Trophoblast cell (in vitro differentiated cells and primary cell): ENCODE results near the gene PPP2R2C.

ENCODE experiments used
- DNase-seq, 2 donors: peaks; one replicate each; pipeline ENCODE4 v3.0.0-alpha.2; 2016
- H2AFZ ChIP-seq: 2 replicates; pipeline ENCODE4 v1.6.1; 2013; ENCODE audit warnings: low read length, moderate library complexity, mild to moderate bottlenecking; ENCODE audit not compliant: insufficient read depth, poor library complexity
- H2AK5ac ChIP-seq: 2 replicates; pipeline ENCODE4 v1.6.1; 2013; ENCODE audit warnings: mild to moderate bottlenecking, low read length
- H2BK120ac ChIP-seq: 2 replicates; pipeline ENCODE4 v1.6.1; 2013; ENCODE audit warnings: low read length, mild to moderate bottlenecking, moderate library complexity; ENCODE audit not compliant: insufficient read depth, poor library complexity
- H2BK12ac ChIP-seq: 2 replicates; pipeline ENCODE4 v1.6.1; 2013; ENCODE audit warnings: mild to moderate bottlenecking, low read length, moderate library complexity
- H2BK5ac ChIP-seq: 2 replicates; pipeline ENCODE4 v1.6.1; 2013; ENCODE audit warnings: low read length, low read depth, moderate library complexity, mild to moderate bottlenecking; ENCODE audit not compliant: poor library complexity
- H3K14ac ChIP-seq: 2 replicates; pipeline ENCODE4 v1.6.1; 2013; ENCODE audit warnings: mild to moderate bottlenecking, low read length
- H3K18ac ChIP-seq: 2 replicates; pipeline ENCODE4 v1.6.1; 2013; ENCODE audit warnings: mild to moderate bottlenecking, low read length
- H3K23ac ChIP-seq: 2 replicates; pipeline ENCODE4 v1.6.1; 2013; ENCODE audit warnings: low read length
- H3K27ac ChIP-seq: 2 replicates; pipeline ENCODE4 v1.5.1; 2013; ENCODE audit warnings: low read depth, mild to moderate bottlenecking, inconsistent platforms, low read length, moderate library complexity
- H3K27me3 ChIP-seq: 2 replicates; pipeline ENCODE4 v1.6.1; 2013; ENCODE audit warnings: inconsistent platforms, mild to moderate bottlenecking, low read length, moderate library complexity; ENCODE audit not compliant: insufficient read depth
- H3K36me3 ChIP-seq, 2 experiments: 1 replicate in 1 of 2; 2 replicates in 1 of 2; pipeline ENCODE4 v1.6.1; 2013; ENCODE audit warnings: low read length in 2 of 2, mild to moderate bottlenecking in 2 of 2, moderate library complexity in 1 of 2; ENCODE audit not compliant: insufficient read depth in 2 of 2, control insufficient read depth in 1 of 2
- H3K4ac ChIP-seq: 2 replicates; pipeline ENCODE4 v1.6.1; 2013; ENCODE audit warnings: low read depth, mild to moderate bottlenecking, low read length, moderate library complexity
- H3K4me1 ChIP-seq, 2 experiments: 1 replicate in 1 of 2; 2 replicates in 1 of 2; pipeline ENCODE4 v1.6.1; 2013; ENCODE audit warnings: low read length in 2 of 2, mild to moderate bottlenecking in 2 of 2, moderate library complexity in 1 of 2; ENCODE audit not compliant: insufficient read depth in 2 of 2, control insufficient read depth in 1 of 2
- H3K4me2 ChIP-seq: 2 replicates; pipeline ENCODE4 v1.6.1; 2013; ENCODE audit warnings: inconsistent platforms, mild to moderate bottlenecking, low read length, moderate library complexity
- H3K4me3 ChIP-seq: 2 replicates; pipeline ENCODE4 v1.5.1; 2013; ENCODE audit warnings: mild to moderate bottlenecking, low read depth, low read length, inconsistent platforms
- H3K79me1 ChIP-seq: one replicate; pipeline ENCODE4 v1.6.1; 2013; ENCODE audit warnings: low read length
- H3K79me2 ChIP-seq: 2 replicates; pipeline ENCODE4 v1.6.1; 2013; ENCODE audit warnings: low read length, mild to moderate bottlenecking; ENCODE audit not compliant: control insufficient read depth, insufficient read depth, poor library complexity
- H3K9ac ChIP-seq: 2 replicates; pipeline ENCODE4 v1.6.1; 2013; ENCODE audit warnings: mild to moderate bottlenecking, low read length
- H3K9me3 ChIP-seq: 2 replicates; pipeline ENCODE4 v1.6.1; 2013; ENCODE audit warnings: low read depth, mild to moderate bottlenecking, control low read depth, inconsistent platforms, low read length; ENCODE audit not compliant: insufficient read depth
- H4K12ac ChIP-seq: 2 replicates; pipeline ENCODE4 v1.6.1; 2013; ENCODE audit warnings: low read depth, mild to moderate bottlenecking, low read length, moderate library complexity
- H4K8ac ChIP-seq: 2 replicates; pipeline ENCODE4 v1.6.1; 2013; ENCODE audit warnings: low read depth, mild to moderate bottlenecking, low read length, moderate library complexity
- H4K91ac ChIP-seq: one replicate; pipeline ENCODE4 v1.6.1; 2013; ENCODE audit warnings: low read depth, mild to moderate bottlenecking, low read length, moderate library complexity
- WGBS: extraction: QIAGEN DNeasy Blood & Tissue Kit; methylation state at CpG from one replicate; pipeline ENCODE4 v1.1.7; 2013; ENCODE audit warnings: missing lambda C conversion rate; ENCODE audit not compliant: insufficient read length, insufficient coverage; ENCODE audit errors: extremely low coverage; 5-methylcytosine and 5-hydroxymethylcytosine counted together

The PPP2R2C gene

GRCh38 chr4:6427439-6428090 is 44.8 kb downstream of the PPP2R2C start:
- no peak overlapping the region for H3K4ac ChIP-seq
- H2BK12ac ChIP-seq: no peak overlapping the region
- H3K9ac ChIP-seq: no peak overlapping the region
- H3K36me3 ChIP-seq: no peaks in the 10 kb centered on the region
- H2BK120ac ChIP-seq: no peak overlapping the region
- no peaks in the 10 kb centered on the region for H3K79me2 ChIP-seq
- H3K27ac ChIP-seq: no peak overlapping the region
- peaks cover 3% of the 10 kb centered on the region for H3K9me3 ChIP-seq
- H3K4me2 ChIP-seq: no peak overlapping the region
- H2AK5ac ChIP-seq: no peak overlapping the region
- WGBS: no CpG with 5 or more reads among the region's 5 CpGs
- H3K27me3 ChIP-seq: no peaks in the 10 kb centered on the region
- no peak overlapping the region for H4K91ac ChIP-seq
- no peak overlapping the region for H3K4me3 ChIP-seq
- no peak for DNase-seq
- no peak overlapping the region for H3K14ac ChIP-seq
- no peak overlapping the region for H4K12ac ChIP-seq
- H3K23ac ChIP-seq: no peak overlapping the region
- H2BK5ac ChIP-seq: no peak overlapping the region
- H4K8ac ChIP-seq: no peak overlapping the region
- no peak overlapping the region for H2AFZ ChIP-seq
- no peaks in the 10 kb centered on the region for H3K79me1 ChIP-seq
- no peak overlapping the region for H3K18ac ChIP-seq
- H3K4me1 ChIP-seq: no peaks in the 10 kb centered on the region

DNA sequence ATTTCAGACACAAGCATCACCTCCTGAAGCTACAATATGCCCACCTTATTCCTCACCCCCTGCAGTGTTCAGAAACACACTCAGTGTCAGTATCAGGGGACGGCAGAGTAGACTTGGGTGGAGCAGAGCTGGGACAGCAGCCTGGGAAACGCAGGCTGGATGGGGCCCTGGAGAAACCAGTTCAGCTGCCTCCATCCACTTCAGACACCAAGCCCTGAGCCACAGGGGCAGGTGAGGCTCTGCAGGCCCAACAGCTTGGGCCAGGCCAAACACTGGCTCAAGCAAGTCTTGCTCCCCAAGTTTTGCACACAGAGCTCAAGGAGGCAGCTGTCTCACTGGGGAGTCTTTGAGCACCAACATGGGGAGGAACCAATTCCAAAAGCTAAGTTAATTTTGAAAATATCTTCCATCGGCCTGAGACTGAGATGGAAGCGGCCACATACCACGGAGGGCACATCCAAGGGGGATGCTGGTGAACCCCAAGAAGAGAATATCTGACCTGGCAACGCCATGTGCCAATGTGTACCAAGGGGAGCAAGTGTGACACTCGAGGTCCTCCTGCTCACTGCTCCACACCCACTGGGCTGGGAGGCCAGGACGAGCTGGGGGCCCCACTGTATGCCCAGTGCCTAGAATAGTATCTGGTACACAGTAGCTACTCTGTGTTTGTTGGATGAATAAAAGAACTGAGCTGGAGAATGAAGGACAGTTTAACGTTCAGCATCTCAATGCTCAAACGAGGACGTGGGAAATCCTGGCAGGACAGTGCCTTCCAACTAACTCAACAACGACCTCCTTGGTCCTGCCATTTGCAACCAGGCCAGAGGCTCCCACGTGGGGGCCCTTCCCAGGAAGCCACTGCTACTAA is 45.6 kb downstream of the PPP2R2C start:
- Histone ChIP-seq H3K4ac (no peak overlapping the region), H3K9me3 (peaks cover 3% of the 10 kb centered on the region), H4K8ac (no peak overlapping the region), H3K27me3 (no peaks in the 10 kb centered on the region), H4K12ac (no peak overlapping the region), H2AK5ac (no peak overlapping the region), H2BK120ac (no peak overlapping the region), H3K79me2 (no peaks in the 10 kb centered on the region), H3K18ac (no peak overlapping the region), H3K23ac (no peak overlapping the region), H3K27ac (no peak overlapping the region), H2BK12ac (no peak overlapping the region), H3K9ac (no peak overlapping the region), H2AFZ (no peak overlapping the region), H2BK5ac (no peak overlapping the region), H3K36me3 (no peaks in the 10 kb centered on the region), H3K14ac (no peak overlapping the region), H4K91ac (no peak overlapping the region), H3K79me1 (no peaks in the 10 kb centered on the region), H3K4me1 (no peaks in the 10 kb centered on the region), H3K4me3 (no peak overlapping the region), H3K4me2 (no peak overlapping the region)
- DNase-seq: no peak
- WGBS: no CpG with 5 or more reads among the region's 13 CpGs

DNA sequence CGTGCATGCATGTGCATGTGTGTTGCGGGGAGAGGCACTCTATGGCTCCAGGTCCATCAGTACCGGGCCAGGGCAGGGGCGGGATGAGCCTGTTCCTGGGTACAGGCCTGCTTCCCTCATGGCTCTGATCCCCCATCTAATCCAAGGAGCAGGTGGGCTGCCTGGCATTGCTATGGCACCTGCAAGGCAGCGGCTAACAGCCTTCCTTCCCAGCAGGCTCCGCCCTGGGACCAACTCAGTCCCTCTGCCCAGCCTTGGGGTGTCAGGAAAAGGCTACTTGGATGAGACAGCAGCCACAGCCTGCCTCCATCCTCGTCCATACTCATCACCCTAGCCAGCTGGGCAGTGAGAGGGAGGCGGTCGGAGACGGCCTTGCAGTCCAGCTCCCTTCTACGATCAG is 46.5 kb downstream of the PPP2R2C start:
- H3K23ac ChIP-seq: no peak overlapping the region
- H4K12ac ChIP-seq: no peak overlapping the region
- H2BK120ac ChIP-seq: no peak overlapping the region
- H3K27ac ChIP-seq: no peak overlapping the region
- H3K27me3 ChIP-seq: no peaks in the 10 kb centered on the region
- no peak overlapping the region for H3K4me2 ChIP-seq
- H3K4ac ChIP-seq: no peak overlapping the region
- no peaks in the 10 kb centered on the region for H3K36me3 ChIP-seq
- no peak overlapping the region for H3K14ac ChIP-seq
- H4K91ac ChIP-seq: no peak overlapping the region
- H2AFZ ChIP-seq: no peak overlapping the region
- no peak for DNase-seq
- no peak overlapping the region for H3K4me3 ChIP-seq
- no CpG with 5 or more reads among the region's 11 CpGs for WGBS
- no peaks in the 10 kb centered on the region for H3K4me1 ChIP-seq
- H2BK12ac ChIP-seq: no peak overlapping the region
- H3K9ac ChIP-seq: no peak overlapping the region
- no peak overlapping the region for H3K18ac ChIP-seq
- no peak overlapping the region for H2AK5ac ChIP-seq
- no peaks in the 10 kb centered on the region for H3K79me1 ChIP-seq
- H3K79me2 ChIP-seq: no peaks in the 10 kb centered on the region
- no peak overlapping the region for H2BK5ac ChIP-seq
- H3K9me3 ChIP-seq: peaks cover 3% of the 10 kb centered on the region
- H4K8ac ChIP-seq: no peak overlapping the region

DNA sequence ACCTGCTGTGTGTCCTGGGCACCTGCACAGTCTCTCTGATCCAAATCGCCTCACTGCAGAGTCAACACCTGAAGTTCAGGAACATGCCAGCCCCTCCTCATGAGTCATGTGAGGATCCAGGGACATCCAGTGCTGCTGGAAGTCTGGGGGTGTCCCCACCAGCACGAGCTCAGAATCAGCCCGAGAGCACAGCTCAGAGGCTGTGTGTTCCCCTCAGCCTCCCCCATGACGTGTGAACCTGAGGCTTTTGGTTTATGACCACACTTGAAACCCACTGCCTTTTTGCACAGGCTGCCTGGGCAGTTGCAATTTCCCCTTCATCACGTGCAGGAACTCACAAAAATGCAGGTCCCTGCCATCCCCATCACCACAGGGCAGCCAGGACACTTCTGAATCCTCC is 47.1 kb downstream of the PPP2R2C start:
- Histone ChIP-seq H3K18ac (no peak overlapping the region), H3K36me3 (no peaks in the 10 kb centered on the region), H3K4me3 (no peak overlapping the region), H3K23ac (no peak overlapping the region), H3K27ac (no peak overlapping the region), H3K4ac (no peak overlapping the region), H3K79me2 (no peaks in the 10 kb centered on the region), H3K9ac (no peak overlapping the region), H3K4me1 (no peaks in the 10 kb centered on the region), H3K9me3 (peaks cover 3% of the 10 kb centered on the region), H3K4me2 (no peak overlapping the region), H4K12ac (no peak overlapping the region), H2BK5ac (no peak overlapping the region), H3K79me1 (no peaks in the 10 kb centered on the region), H3K14ac (no peak overlapping the region), H2AFZ (no peak overlapping the region), H2AK5ac (no peak overlapping the region), H4K8ac (no peak overlapping the region), H2BK120ac (no peak overlapping the region), H4K91ac (no peak overlapping the region), H3K27me3 (no peaks in the 10 kb centered on the region), H2BK12ac (no peak overlapping the region)
- no peak for DNase-seq
- no CpG with 5 or more reads among the region's 5 CpGs for WGBS
